Skeletal muscle tissue (tissue), 4 donors: Measurements from ENCODE around the gene EMILIN2. TPM values are rescaled to one million over a fixed set of nuclear protein-coding genes. Genes with fewer than 3 reads are reported as not detected.

ENCODE experiments used
- H3K27ac ChIP-seq: one replicate; pipeline ENCODE4 v1.7.0; 2013; ENCODE audit warnings: mild to moderate bottlenecking, low read depth, low read length, inconsistent platforms
- H3K27me3 ChIP-seq, 3 donors: one replicate each; pipeline ENCODE4 v1.7.0; 2013; ENCODE audit warnings: low read length in 3 of 3; ENCODE audit not compliant: control insufficient read depth in 3 of 3, insufficient read depth in 3 of 3
- H3K36me3 ChIP-seq, 3 donors: one replicate each; pipeline ENCODE4 v1.7.0; 2013; ENCODE audit warnings: low read length in 3 of 3; ENCODE audit not compliant: control insufficient read depth in 3 of 3, insufficient read depth in 3 of 3
- H3K4me1 ChIP-seq, 3 donors: one replicate each; pipeline ENCODE4 v1.7.0; 2013; ENCODE audit warnings: low read length in 3 of 3, mild to moderate bottlenecking in 3 of 3; ENCODE audit not compliant: control insufficient read depth in 3 of 3, insufficient read depth in 3 of 3
- H3K4me3 ChIP-seq, 3 donors: one replicate each; pipeline ENCODE4 v1.7.0; 2013; ENCODE audit warnings: low read length in 3 of 3
- H3K9ac ChIP-seq, 3 donors: one replicate each; pipeline ENCODE4 v1.7.0; 2013; ENCODE audit warnings: low read length in 3 of 3, mild to moderate bottlenecking in 3 of 3, moderate library complexity in 2 of 3, low read depth in 1 of 3
- H3K9me3 ChIP-seq, 3 donors: one replicate each; pipeline ENCODE4 v1.7.0; 2013; ENCODE audit warnings: low read length in 3 of 3; ENCODE audit not compliant: control insufficient read depth in 3 of 3
- total RNA-seq: library from RNA; depleted of rRNA; stranded (reverse); fragments of >200 nt; gene quantifications from one replicate; pipeline ENCODE4 v1.2.3, GENCODE V29; 2014
- donor health status: Osteomylitis.

The EMILIN2 gene
- total RNA-seq, 1 donor from 2014 or later, result 23.0 TPM

GRCh38 chr18:2918761-2919550 is 72.2 kb downstream of the EMILIN2 start:
- no peak overlapping the region for H3K9ac ChIP-seq
- no peaks in the 10 kb centered on the region for H3K9me3 ChIP-seq
- H3K4me3 ChIP-seq, result no peak overlapping the region
- peaks cover 0 to 7% (median 7%) of the 10 kb centered on the region in 3 donors for H3K4me1 ChIP-seq
- peaks cover 12 to 34% (median 18%) of the 10 kb centered on the region in 3 donors for H3K36me3 ChIP-seq
- H3K27ac ChIP-seq, result no peak overlapping the region
- H3K27me3 ChIP-seq, result no peaks in the 10 kb centered on the region

- peaks cover 14 to 40% (median 20%) of the 10 kb centered on the region in 3 donors for H3K36me3 ChIP-seq
- no peaks in the 10 kb centered on the region for H3K9me3 ChIP-seq
- H3K9ac ChIP-seq, result no peak overlapping the region
- no peaks in the 10 kb centered on the region for H3K27me3 ChIP-seq
- H3K27ac ChIP-seq, result no peak overlapping the region
- H3K4me3 ChIP-seq, result no peak overlapping the region
- peaks cover 0 to 7% (median 4%) of the 10 kb centered on the region in 3 donors for H3K4me1 ChIP-seq
These were observed 72.8 kb downstream of the EMILIN2 start for GRCh38 chr18:2919600-2919999.

- H3K9ac ChIP-seq, result no peak overlapping the region
- H3K27ac ChIP-seq, result no peak overlapping the region
- no peaks in the 10 kb centered on the region for H3K27me3 ChIP-seq
- no peaks in the 10 kb centered on the region for H3K9me3 ChIP-seq
- H3K4me3 ChIP-seq, result no peak overlapping the region
- peaks cover 18 to 44% (median 24%) of the 10 kb centered on the region in 3 donors for H3K36me3 ChIP-seq
- peaks cover 0 to 4% (median 3%) of the 10 kb centered on the region in 3 donors for H3K4me1 ChIP-seq
These were observed 73.2 kb downstream of the EMILIN2 start for GRCh38 chr18:2920027-2920426.

- no peaks in the 10 kb centered on the region for H3K27me3 ChIP-seq
These were observed 73.9 kb downstream of the EMILIN2 start for GRCh38 chr18:2920546-2921343.

GRCh38 chr18:2921778-2922177 is 75.0 kb downstream of the EMILIN2 start:
- Histone ChIP-seq H3K36me3 (peaks cover 26 to 45% (median 27%) of the 10 kb centered on the region in 3 donors), H3K27me3 (no peaks in the 10 kb centered on the region), H3K4me1 (peaks cover 0 to 4% (median 0%) of the 10 kb centered on the region in 3 donors)

More at GRCh38 chr18:2920546-2921343, 73.9 kb downstream of the EMILIN2 start:
- H3K9me3 ChIP-seq, result no peaks in the 10 kb centered on the region
- H3K9ac ChIP-seq, result no peak overlapping the region
- H3K36me3 ChIP-seq, result peaks cover 22 to 50% (median 26%) of the 10 kb centered on the region in 3 donors
- no peak overlapping the region for H3K4me3 ChIP-seq
- no peak overlapping the region for H3K27ac ChIP-seq
- H3K4me1 ChIP-seq, result peaks cover 0 to 4% (median 3%) of the 10 kb centered on the region in 3 donors

GRCh38 chr18:2923464-2923863 is 76.7 kb downstream of the EMILIN2 start:
- no peak overlapping the region for H3K27ac ChIP-seq
- peaks cover 27 to 56% (median 31%) of the 10 kb centered on the region in 3 donors for H3K36me3 ChIP-seq
- no peak overlapping the region for H3K9ac ChIP-seq
- no peak overlapping the region for H3K4me3 ChIP-seq
- H3K27me3 ChIP-seq, result no peaks in the 10 kb centered on the region
- H3K4me1 ChIP-seq, result no peaks in the 10 kb centered on the region
- H3K9me3 ChIP-seq, result no peaks in the 10 kb centered on the region

More at GRCh38 chr18:2921778-2922177, 75.0 kb downstream of the EMILIN2 start:
- Histone ChIP-seq H3K4me3 (no peak overlapping the region), H3K27ac (no peak overlapping the region), H3K9ac (no peak overlapping the region), H3K9me3 (no peaks in the 10 kb centered on the region)

GRCh38 chr18:2924920-2925319 is 78.1 kb downstream of the EMILIN2 start:
- Histone ChIP-seq H3K4me1 (no peaks in the 10 kb centered on the region), H3K9ac (no peak overlapping the region), H3K27ac (no peak overlapping the region), H3K9me3 (no peaks in the 10 kb centered on the region), H3K4me3 (no peak overlapping the region), H3K27me3 (no peaks in the 10 kb centered on the region), H3K36me3 (peaks cover 27 to 51% (median 28%) of the 10 kb centered on the region in 3 donors)

GRCh38 chr18:2926528-2926927 is 79.7 kb downstream of the EMILIN2 start:
- H3K9me3 ChIP-seq, result no peaks in the 10 kb centered on the region
- H3K27ac ChIP-seq, result no peak overlapping the region
- no peak overlapping the region for H3K9ac ChIP-seq
- peaks cover 17 to 35% (median 25%) of the 10 kb centered on the region in 3 donors for H3K36me3 ChIP-seq
- H3K27me3 ChIP-seq, result no peaks in the 10 kb centered on the region
- no peak overlapping the region for H3K4me3 ChIP-seq
- no peaks in the 10 kb centered on the region for H3K4me1 ChIP-seq

- Histone ChIP-seq H3K4me1 (peaks cover 0 to 3% (median 0%) of the 10 kb centered on the region in 3 donors), H3K9ac (no peak overlapping the region), H3K4me3 (no peak overlapping the region), H3K36me3 (peaks cover 17 to 37% (median 25%) of the 10 kb centered on the region in 3 donors), H3K27me3 (no peaks in the 10 kb centered on the region), H3K9me3 (no peaks in the 10 kb centered on the region), H3K27ac (no peak overlapping the region)
These were observed 80.9 kb downstream of the EMILIN2 start for GRCh38 chr18:2927745-2928144.
